ENCODE results near the gene RNASE13. TPM values are rescaled to one million over a fixed set of nuclear protein-coding genes. Genes with fewer than 3 reads are reported as not detected.
A peak's percentile ranks its signal among the peaks of the same experiment; 100 is the strongest.

The RNASE13 gene
- total RNA-seq, 1 donor from 2014 or later, result not detected

DNA sequence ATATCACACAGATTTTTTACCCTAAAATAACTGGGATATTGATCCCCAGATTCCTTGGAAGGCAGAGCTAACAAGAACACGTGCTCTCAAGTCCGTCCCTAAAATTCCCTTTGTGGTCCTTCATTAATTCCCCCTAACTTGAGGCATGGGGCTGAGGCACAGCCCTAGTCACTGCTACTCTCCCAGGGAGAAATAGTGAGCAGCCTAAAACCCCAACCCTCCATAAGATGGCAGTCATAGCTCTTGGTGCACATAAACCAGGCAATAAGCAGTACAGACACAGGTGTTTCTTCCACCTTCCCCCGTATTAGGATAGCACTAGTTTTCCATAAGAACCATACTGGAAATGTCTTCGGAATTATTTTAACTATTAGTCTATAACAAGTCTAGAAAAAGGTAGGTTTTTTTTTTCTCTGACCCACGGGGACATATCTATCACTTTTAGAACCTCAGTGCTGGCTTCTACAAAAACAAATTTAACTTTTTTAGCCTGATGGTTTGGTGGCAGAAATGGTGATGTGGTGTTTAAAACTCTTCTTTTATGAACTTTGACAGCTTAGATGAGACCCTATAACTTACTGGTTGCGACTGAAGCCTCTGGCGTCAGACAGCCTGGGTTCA is 32.4 kb upstream of the RNASE13 start:
- FAIRE-seq, result no peak

GRCh38 chr14:21063479-21063878 is 28.9 kb upstream of the RNASE13 start:
- FAIRE-seq, result no peak
- no peak for DNase-seq (ENCODE audit: low spot score in 2 of 2)

More for the DNA sequence above, 32.4 kb upstream of the RNASE13 start:
- DNase-seq (ENCODE audit: low spot score in 2 of 2), result peak in 1 of 2 donors; percentile 19

DNA sequence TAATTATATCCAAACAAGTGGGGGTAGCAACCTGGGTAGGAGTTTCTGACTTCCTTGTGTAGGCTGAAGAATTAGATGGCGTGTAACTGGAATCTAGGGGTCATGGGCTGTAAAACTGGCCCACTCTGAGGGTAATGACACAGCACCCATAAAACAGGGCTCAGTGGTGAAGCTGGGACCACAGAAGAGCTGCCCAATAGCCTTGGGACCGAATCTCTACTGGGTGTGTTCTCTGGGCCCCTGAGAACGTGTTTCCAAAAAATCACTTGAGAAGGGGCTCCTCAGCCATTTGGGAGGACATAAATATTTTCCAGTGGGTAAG is 26.7 kb upstream of the RNASE13 start:
- FAIRE-seq, result no peak
- no peak for DNase-seq (ENCODE audit: low spot score in 2 of 2)

DNA sequence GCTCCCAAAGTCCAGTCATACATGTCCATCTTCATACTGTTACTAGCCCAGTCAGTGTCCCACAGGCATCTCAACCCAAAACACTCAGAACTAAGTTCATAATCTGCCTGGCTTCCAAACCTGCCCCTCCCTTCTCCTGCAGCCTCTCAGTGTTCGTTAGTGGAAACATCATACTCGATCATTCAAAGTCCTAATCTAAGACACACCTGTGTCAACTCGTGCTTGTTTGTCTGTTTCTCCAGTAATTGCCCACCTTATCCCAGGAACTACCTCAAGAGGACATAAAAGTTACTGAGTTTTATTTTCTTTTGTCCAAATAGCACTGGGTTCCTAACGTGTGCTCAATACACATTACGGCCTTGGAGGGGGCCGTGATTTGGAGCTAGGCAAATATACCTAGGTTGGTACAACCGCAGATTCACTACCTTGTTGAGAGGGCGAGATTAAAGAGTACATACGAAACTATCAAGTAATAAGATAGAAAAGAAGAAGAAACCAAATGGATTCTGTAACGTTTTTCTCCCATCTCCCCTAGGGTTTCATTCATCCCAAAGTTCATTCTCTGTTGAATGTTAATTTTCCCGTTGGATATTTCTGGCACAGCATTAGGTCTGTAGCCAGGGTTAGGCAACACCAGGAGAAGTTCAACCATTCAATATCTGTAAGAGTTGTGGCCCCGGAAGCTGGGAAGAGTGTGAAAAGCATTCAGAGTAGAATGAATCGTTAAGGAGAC is 26.2 kb upstream of the RNASE13 start:
- DNase-seq (ENCODE audit: low spot score in 2 of 2), result no peak
- no peak for FAIRE-seq

GRCh38 chr14:21059842-21060613 is 25.4 kb upstream of the RNASE13 start:
- DNase-seq (ENCODE audit: low spot score in 2 of 2) (no peak), FAIRE-seq (no peak)

DNA sequence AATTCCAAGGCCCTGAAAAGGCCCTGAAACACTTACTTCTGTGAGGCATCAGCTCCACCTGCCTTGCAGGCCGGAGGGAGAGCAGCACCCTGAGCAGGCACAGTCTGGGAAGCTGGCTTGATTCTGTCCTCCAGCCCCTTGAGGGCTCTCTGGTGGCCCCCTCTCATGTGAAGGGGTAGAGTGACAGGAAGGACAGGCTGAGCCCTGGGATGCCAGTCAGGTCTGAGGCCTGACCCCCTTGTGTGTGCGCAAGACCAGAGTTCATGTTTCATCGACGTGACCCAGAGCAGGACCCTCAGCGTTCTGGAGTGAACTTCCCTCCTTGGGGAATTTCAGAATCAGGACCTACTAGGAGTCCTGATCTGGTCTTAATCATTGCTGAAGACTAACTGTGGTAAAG is 24.3 kb upstream of the RNASE13 start:
- FAIRE-seq, result no peak
- DNase-seq (ENCODE audit: low spot score in 2 of 2), result no peak

DNA sequence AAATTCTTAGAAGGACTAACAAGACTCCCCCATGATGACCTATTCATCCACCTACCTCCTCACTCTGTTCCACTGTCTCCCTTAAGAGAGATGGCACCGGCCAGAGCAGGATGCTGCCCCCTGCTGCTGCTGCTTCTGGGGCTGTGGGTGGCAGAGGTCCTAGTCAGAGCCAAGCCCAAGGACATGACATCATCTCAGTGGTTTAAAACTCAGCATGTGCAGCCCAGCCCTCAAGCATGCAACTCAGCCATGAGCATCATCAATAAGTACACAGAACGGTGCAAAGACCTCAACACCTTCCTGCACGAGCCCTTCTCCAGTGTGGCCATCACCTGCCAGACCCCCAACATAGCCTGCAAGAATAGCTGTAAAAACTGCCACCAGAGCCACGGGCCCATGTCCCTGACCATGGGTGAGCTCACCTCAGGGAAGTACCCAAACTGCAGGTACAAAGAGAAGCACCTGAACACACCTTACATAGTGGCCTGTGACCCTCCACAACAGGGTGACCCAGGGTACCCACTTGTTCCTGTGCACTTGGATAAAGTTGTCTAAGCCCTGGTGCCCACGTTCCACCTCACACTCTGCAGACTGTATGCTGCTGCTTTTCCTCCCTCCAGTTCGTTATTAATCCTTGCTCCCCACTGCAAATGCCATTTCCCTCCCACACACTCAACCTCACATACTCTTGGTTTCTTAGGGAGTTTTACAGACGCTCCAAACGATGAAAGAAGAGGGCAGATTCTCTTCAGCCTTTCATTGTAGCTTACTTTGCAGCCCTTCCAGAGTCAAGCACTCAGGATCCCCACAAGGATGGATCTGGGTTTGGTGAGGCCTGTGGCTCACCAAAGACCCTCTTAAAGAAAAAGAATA is 23.4 kb upstream of the RNASE13 start, which contains the start of gene RNASE8:
Gene RNASE8, plus strand, starts transcription at position 20 of the 873 bp plus-strand sequence. Its CDS starts 71 bp downstream, at position 91.
- no peak for FAIRE-seq

GRCh38 chr14:21056520-21057163 is 22.0 kb upstream of the RNASE13 start:
- FAIRE-seq (no peak), DNase-seq (ENCODE audit: low spot score in 2 of 2) (no peak)

More for the DNA sequence above, 23.4 kb upstream of the RNASE13 start, which contains the start of gene RNASE8:
- DNase-seq (ENCODE audit: low spot score in 2 of 2), result no peak

DNA sequence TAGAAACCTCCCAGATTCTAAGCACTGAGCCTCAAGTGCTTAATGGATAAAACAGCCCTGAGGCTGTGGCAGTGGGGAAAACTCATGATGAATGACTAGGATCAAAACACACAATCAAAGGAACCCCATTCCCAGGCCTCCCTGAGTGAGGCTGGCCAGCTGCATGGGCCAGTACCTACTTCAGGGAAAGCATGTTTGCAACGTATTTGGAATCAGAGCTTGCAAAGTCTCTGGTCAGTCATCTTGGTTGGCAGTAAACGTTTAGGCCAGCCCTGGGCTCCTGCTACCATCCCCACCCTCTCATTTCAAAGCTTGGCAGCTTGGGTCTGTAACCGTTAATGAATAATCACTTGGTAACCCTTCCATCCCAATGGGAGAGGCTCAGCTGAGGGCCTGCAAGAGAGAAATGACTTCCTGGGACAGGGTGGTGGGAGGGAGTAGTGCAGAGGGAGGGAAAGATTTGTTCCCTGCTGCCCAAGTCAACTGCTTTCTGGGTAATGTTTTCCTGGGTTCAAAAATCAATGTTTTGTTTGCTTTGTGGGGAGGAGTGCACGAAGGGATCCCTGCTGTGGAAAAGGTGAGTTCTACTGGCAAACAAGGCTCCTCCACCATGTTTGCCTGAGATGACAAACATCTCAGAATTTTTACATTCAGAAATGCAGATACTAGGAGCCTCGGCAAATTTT is 21.0 kb upstream of the RNASE13 start:
- DNase-seq (ENCODE audit: low spot score in 2 of 2), result no peak
- FAIRE-seq, result no peak

DNA sequence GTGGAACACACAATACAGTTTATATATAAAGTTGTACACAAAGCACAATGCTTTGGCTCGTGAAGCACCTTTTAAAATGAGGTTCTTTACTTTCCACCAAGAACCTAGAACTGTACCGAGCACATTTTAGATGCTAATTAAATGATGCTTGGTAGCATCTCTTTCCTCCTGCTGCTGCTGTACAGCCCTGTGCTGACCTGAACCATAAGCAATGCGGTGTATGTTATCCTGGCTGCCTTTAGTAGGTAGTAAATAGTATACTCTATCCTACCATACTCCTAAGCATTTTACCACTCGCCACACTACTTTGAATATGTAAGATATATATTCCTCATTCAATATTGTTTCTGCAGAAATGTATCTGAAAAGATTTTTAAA is 20.1 kb upstream of the RNASE13 start:
- DNase-seq (ENCODE audit: low spot score in 2 of 2), result no peak
- FAIRE-seq, result no peak

DNA sequence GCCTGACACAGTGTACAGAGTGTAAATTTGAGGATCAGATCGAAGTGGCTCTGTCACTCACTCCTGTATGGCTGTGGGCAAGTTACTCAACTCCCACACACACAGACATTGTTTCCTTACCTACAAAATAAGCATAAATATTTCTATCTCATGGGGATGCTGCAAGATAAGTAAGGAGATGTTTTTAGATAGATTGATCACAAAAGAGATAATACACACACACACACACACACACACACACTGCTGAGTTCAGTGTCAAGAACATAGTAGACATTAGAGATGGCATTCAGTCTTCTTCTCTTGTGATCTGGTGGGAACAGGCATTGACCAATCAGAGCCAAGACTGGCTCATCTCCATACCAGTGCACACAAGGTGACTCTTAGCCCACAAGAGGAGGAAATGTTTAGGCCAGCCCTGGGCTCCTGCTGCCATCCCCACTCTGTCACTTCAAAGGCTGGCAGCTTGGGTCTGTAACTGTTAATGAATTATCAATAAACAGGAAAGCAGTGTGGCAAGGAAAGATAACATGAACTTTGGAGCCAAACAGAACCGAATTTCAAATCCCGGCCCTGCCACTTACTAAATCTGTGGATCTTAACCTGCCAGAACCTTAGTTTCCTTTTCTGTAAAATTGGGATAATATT is 19.6 kb upstream of the RNASE13 start:
- DNase-seq (ENCODE audit: low spot score in 2 of 2) (no peak), FAIRE-seq (no peak)

GRCh38 chr14:21053184-21054122 is 18.8 kb upstream of the RNASE13 start:
- FAIRE-seq, result no peak
- DNase-seq (ENCODE audit: low spot score in 2 of 2), result no peak

GRCh38 chr14:21050597-21050996 is 16.0 kb upstream of the RNASE13 start:
- no peak for FAIRE-seq

GRCh38 chr14:21049271-21049673 is 14.7 kb upstream of the RNASE13 start:
- FAIRE-seq, result no peak
- no peak for DNase-seq (ENCODE audit: low spot score in 2 of 2)

More at GRCh38 chr14:21050597-21050996, 16.0 kb upstream of the RNASE13 start:
- DNase-seq (ENCODE audit: low spot score in 2 of 2), result no peak

GRCh38 chr14:21048638-21049037 is 14.0 kb upstream of the RNASE13 start:
- FAIRE-seq, result no peak
- no peak for DNase-seq (ENCODE audit: low spot score in 2 of 2)

- FAIRE-seq, result no peak
- DNase-seq (ENCODE audit: low spot score in 2 of 2), result no peak
Measured at GRCh38 chr14:21047378-21047781, 12.8 kb upstream of the RNASE13 start.

GRCh38 chr14:21043974-21044618 is 9.5 kb upstream of the RNASE13 start:
- FAIRE-seq (no peak), DNase-seq (ENCODE audit: low spot score in 2 of 2) (no peak)
